ENCODE measurements around the gene WDR18.
A peak's percentile ranks its signal among the peaks of the same experiment; 100 is the strongest.

WDR18 gene

GRCh38 chr19:1014161-1015060, 30.3 kb downstream of the WDR18 start:
- H3K36me3 ChIP-seq (ENCODE audit: control insufficient read depth, insufficient read depth, low read length): peaks cover 57% of the 10 kb centered on the region
- H3K4me3 ChIP-seq (ENCODE audit: insufficient read depth, low read depth, low read length, poor library complexity, severe bottlenecking): no peak overlapping the region
- no peaks in the 10 kb centered on the region for H3K27me3 ChIP-seq (replicated peaks; ENCODE audit: control insufficient read depth, insufficient read depth, low read length, poor library complexity, severe bottlenecking)
- no peaks in the 10 kb centered on the region for H3K9me3 ChIP-seq (ENCODE audit: control insufficient read depth, low read length)
- H3K4me1 ChIP-seq (ENCODE audit: control insufficient read depth, insufficient read depth, low read length, poor library complexity, severe bottlenecking): peaks cover 36% of the 10 kb centered on the region
- H3K27ac ChIP-seq (ENCODE audit: insufficient read depth, low read length, poor library complexity, severe bottlenecking): no peak overlapping the region
- no peak for DNase-seq

DNA sequence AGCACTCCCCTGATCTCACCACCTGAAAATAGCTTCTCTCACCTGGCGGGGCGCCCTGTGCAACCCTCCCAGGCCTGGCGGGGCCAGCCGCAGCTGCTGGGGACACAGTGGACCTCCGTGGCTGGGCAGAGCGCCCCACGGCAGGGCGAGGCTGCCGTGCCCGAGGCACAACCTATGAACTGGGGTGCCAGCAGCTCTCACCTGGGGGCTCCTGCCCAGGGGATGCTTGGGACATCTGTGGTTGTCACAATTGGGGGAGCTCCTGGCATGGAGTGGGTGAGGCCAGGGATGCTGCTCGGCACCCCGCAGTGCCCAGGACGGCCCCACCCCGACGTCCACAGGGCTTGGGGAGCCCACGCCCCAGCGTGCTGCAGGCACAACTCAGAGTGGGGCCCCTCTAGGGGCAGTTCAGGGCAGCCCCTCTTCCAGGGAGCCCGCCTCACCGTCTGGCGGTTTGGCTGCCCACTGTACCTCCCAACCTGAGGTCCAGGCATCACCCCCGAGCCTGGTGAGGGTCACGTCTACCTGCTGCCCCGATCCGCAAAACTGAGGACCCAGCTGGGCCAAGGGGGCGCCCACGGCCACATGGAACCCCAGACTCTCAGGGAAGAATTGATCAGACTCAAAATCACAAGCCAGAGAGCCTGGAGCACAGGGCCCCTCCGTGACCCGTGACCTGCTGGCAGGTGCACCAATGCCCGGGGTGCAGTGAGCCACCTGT, 31.1 kb downstream of the WDR18 start:
- H3K27ac ChIP-seq (ENCODE audit: insufficient read depth, low read length, poor library complexity, severe bottlenecking): no peak overlapping the region
- peaks cover 49% of the 10 kb centered on the region for H3K36me3 ChIP-seq (ENCODE audit: control insufficient read depth, insufficient read depth, low read length)
- H3K4me3 ChIP-seq (ENCODE audit: insufficient read depth, low read depth, low read length, poor library complexity, severe bottlenecking): no peak overlapping the region
- H3K9me3 ChIP-seq (ENCODE audit: control insufficient read depth, low read length): no peaks in the 10 kb centered on the region
- DNase-seq: no peak
- H3K4me1 ChIP-seq (ENCODE audit: control insufficient read depth, insufficient read depth, low read length, poor library complexity, severe bottlenecking): peaks cover 41% of the 10 kb centered on the region
- H3K27me3 ChIP-seq (replicated peaks; ENCODE audit: control insufficient read depth, insufficient read depth, low read length, poor library complexity, severe bottlenecking): no peaks in the 10 kb centered on the region

- H3K27ac ChIP-seq (ENCODE audit: insufficient read depth, low read length, poor library complexity, severe bottlenecking): no peak overlapping the region
- H3K4me3 ChIP-seq (ENCODE audit: insufficient read depth, low read depth, low read length, poor library complexity, severe bottlenecking): no peak overlapping the region
These were observed 31.9 kb downstream of the WDR18 start for GRCh38 chr19:1015782-1016646.

GRCh38 chr19:1016647-1017114, 32.5 kb downstream of the WDR18 start:
- H3K4me3 ChIP-seq (ENCODE audit: insufficient read depth, low read depth, low read length, poor library complexity, severe bottlenecking): no peak overlapping the region
- H3K9me3 ChIP-seq (ENCODE audit: control insufficient read depth, low read length): no peaks in the 10 kb centered on the region
- no peak for DNase-seq
- no peak overlapping the region for H3K27ac ChIP-seq (ENCODE audit: insufficient read depth, low read length, poor library complexity, severe bottlenecking)
- peaks cover 41% of the 10 kb centered on the region for H3K4me1 ChIP-seq (ENCODE audit: control insufficient read depth, insufficient read depth, low read length, poor library complexity, severe bottlenecking)
- peaks cover 36% of the 10 kb centered on the region for H3K36me3 ChIP-seq (ENCODE audit: control insufficient read depth, insufficient read depth, low read length)
- H3K27me3 ChIP-seq (replicated peaks; ENCODE audit: control insufficient read depth, insufficient read depth, low read length, poor library complexity, severe bottlenecking): no peaks in the 10 kb centered on the region

More at GRCh38 chr19:1015782-1016646, 31.9 kb downstream of the WDR18 start:
- H3K36me3 ChIP-seq (ENCODE audit: control insufficient read depth, insufficient read depth, low read length): peaks cover 41% of the 10 kb centered on the region
- no peaks in the 10 kb centered on the region for H3K9me3 ChIP-seq (ENCODE audit: control insufficient read depth, low read length)
- H3K4me1 ChIP-seq (ENCODE audit: control insufficient read depth, insufficient read depth, low read length, poor library complexity, severe bottlenecking): peaks cover 41% of the 10 kb centered on the region
- no peaks in the 10 kb centered on the region for H3K27me3 ChIP-seq (replicated peaks; ENCODE audit: control insufficient read depth, insufficient read depth, low read length, poor library complexity, severe bottlenecking)
- no peak for DNase-seq

DNA sequence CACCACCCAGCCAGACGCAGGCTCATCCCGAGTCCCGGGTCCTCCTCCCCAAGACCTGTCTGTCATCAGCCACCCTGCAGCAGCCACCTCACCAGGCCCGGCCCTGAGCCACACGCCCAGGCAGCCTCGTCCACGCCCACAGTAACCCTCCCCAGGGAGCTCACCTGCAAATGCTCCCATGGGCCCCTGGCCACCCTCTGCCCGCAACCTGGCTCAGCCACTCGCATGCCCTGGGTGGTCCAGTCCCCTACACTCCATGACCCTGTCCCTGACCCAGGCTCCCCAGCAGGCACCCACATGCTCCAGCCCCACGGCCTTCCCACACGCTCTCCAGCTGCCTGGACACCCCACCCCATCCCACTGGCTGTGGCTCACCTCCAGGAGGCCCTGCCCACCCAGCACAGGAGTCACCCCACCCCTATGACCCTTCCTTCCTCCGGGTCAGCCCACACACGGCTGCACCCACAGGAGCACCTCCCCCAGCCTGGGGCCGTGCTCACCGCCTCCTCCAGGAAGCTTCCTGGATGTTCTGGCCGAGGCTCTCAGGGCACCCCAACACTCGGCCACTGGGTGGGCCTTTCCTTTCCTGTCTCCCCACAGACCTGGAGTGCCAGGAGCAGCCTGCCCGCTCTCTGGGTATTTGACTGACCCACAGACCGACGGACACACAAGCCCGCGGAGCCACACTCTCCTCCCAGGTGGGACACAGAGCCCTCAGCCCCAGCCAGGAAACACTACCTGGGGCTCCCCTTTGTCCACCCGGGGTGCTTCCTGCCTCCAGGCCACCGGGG, 33.2 kb downstream of the WDR18 start:
- DNase-seq: no peak
- peak overlapping the region; percentile 6 for H3K27ac ChIP-seq (ENCODE audit: insufficient read depth, low read length, poor library complexity, severe bottlenecking)
- H3K4me1 ChIP-seq (ENCODE audit: control insufficient read depth, insufficient read depth, low read length, poor library complexity, severe bottlenecking): peaks cover 41% of the 10 kb centered on the region
- H3K36me3 ChIP-seq (ENCODE audit: control insufficient read depth, insufficient read depth, low read length): peaks cover 29% of the 10 kb centered on the region
- H3K27me3 ChIP-seq (replicated peaks; ENCODE audit: control insufficient read depth, insufficient read depth, low read length, poor library complexity, severe bottlenecking): no peaks in the 10 kb centered on the region
- no peak overlapping the region for H3K4me3 ChIP-seq (ENCODE audit: insufficient read depth, low read depth, low read length, poor library complexity, severe bottlenecking)
- no peaks in the 10 kb centered on the region for H3K9me3 ChIP-seq (ENCODE audit: control insufficient read depth, low read length)

DNA sequence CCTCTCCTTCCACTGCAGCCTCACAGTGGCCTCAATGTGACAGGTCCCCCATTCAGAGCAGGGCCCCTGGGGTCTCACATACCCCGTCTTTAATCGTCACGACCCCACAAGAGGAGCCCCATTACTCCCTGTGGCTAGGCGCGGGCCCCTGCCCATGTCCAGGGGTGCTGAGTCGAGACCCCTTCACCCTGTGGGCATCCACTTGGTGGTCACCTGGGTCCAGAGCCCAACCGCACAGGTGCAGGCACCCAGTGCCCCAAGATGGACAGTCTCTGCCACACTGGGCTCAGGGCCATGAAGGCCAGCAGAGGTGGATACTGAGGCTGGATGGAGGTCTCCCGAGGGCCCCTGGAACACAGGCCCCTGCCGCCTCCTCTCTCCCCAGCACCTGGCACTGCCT, 33.8 kb downstream of the WDR18 start:
- DNase-seq: no peak
- H3K9me3 ChIP-seq (ENCODE audit: control insufficient read depth, low read length): no peaks in the 10 kb centered on the region
- peak overlapping the region; percentile 6 for H3K27ac ChIP-seq (ENCODE audit: insufficient read depth, low read length, poor library complexity, severe bottlenecking)
- H3K27me3 ChIP-seq (replicated peaks; ENCODE audit: control insufficient read depth, insufficient read depth, low read length, poor library complexity, severe bottlenecking): no peaks in the 10 kb centered on the region
- H3K4me1 ChIP-seq (ENCODE audit: control insufficient read depth, insufficient read depth, low read length, poor library complexity, severe bottlenecking): peaks cover 41% of the 10 kb centered on the region
- H3K4me3 ChIP-seq (ENCODE audit: insufficient read depth, low read depth, low read length, poor library complexity, severe bottlenecking): no peak overlapping the region
- H3K36me3 ChIP-seq (ENCODE audit: control insufficient read depth, insufficient read depth, low read length): peaks cover 25% of the 10 kb centered on the region

DNA sequence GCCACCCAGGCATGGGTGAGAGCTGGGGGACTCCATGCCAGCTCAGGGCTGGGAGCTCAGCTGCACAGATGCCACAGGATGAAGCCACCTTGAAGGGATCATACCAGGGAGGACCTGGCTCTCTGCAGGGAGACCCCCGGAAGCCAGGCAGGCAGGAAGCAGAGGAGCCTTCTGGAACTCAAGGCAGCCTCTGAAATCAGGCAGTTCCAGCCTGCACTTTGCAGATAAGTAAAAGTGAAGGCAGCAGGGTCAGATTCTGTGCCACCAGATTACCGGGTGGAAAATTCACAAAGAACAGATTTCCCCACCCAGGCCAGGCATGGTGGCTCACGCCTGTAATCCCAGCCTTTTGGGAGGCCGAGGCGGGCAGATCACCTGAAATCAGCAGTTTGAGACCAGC, 34.2 kb downstream of the WDR18 start:
- no peaks in the 10 kb centered on the region for H3K27me3 ChIP-seq (replicated peaks; ENCODE audit: control insufficient read depth, insufficient read depth, low read length, poor library complexity, severe bottlenecking)
- peaks cover 41% of the 10 kb centered on the region for H3K4me1 ChIP-seq (ENCODE audit: control insufficient read depth, insufficient read depth, low read length, poor library complexity, severe bottlenecking)
- peaks cover 22% of the 10 kb centered on the region for H3K36me3 ChIP-seq (ENCODE audit: control insufficient read depth, insufficient read depth, low read length)
- H3K27ac ChIP-seq (ENCODE audit: insufficient read depth, low read length, poor library complexity, severe bottlenecking): no peak overlapping the region
- no peak overlapping the region for H3K4me3 ChIP-seq (ENCODE audit: insufficient read depth, low read depth, low read length, poor library complexity, severe bottlenecking)
- H3K9me3 ChIP-seq (ENCODE audit: control insufficient read depth, low read length): no peaks in the 10 kb centered on the region
- DNase-seq: no peak

DNA sequence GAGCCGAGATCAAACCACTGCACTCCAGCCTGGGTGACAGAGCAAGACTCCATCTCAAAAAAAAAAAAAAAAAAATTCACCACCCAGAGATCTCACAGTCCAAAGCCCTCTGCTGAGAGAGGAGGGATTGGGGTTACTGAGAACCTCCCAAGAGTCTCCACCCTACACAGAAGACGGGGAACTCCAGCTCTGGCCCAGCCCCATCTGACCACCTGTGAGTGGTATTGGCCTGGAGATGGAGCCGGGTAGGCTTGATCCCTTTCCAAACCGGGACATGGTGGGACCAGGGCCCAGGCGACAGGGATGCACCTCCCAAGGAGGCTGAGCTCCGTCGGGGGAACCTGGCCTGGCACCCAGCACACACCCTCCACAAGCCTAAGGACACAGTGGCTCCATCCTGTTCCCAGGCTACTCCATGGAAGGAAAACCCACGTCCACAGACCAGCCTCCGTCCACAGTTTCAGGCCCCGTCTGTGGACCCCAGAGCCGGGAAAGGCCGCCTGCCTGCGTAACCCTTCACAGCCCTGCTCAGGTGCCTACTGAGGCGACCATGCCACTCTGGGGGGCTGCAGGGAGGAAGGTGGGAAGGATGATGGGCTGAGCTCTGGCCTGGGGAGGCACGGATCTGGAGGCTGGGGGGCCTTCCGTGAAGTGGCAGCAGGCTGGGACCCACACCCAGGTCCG, 34.9 kb downstream of the WDR18 start:
- peak overlapping the region; percentile 48 for H3K27ac ChIP-seq (ENCODE audit: insufficient read depth, low read length, poor library complexity, severe bottlenecking)
- H3K4me1 ChIP-seq (ENCODE audit: control insufficient read depth, insufficient read depth, low read length, poor library complexity, severe bottlenecking): peaks cover 41% of the 10 kb centered on the region
- no peaks in the 10 kb centered on the region for H3K9me3 ChIP-seq (ENCODE audit: control insufficient read depth, low read length)
- H3K27me3 ChIP-seq (replicated peaks; ENCODE audit: control insufficient read depth, insufficient read depth, low read length, poor library complexity, severe bottlenecking): no peaks in the 10 kb centered on the region
- peaks cover 16% of the 10 kb centered on the region for H3K36me3 ChIP-seq (ENCODE audit: control insufficient read depth, insufficient read depth, low read length)
- H3K4me3 ChIP-seq (ENCODE audit: insufficient read depth, low read depth, low read length, poor library complexity, severe bottlenecking): peak overlapping the region; percentile 91
- no peak for DNase-seq

DNA sequence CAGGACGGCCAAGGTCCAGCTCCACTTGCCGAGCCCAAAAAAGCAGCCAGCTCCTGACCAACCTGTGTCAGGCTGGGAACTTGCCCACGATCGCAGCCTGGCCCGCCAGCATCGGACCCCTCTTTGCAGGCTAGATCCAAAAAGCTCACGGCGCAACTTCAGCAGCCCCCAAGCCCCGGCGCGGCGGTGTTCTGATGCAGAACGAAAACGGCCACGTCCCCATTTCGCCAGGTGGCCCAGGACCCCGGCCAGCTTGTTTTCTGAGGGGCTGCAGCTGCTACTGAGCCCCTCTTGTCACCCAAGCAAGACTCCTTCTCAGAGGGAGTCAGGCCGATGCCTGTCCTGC, 35.4 kb downstream of the WDR18 start:
- Histone ChIP-seq H3K4me3 (ENCODE audit: insufficient read depth, low read depth, low read length, poor library complexity, severe bottlenecking) (peak overlapping the region; percentile 91), H3K9me3 (ENCODE audit: control insufficient read depth, low read length) (no peaks in the 10 kb centered on the region), H3K36me3 (ENCODE audit: control insufficient read depth, insufficient read depth, low read length) (peaks cover 13% of the 10 kb centered on the region), H3K4me1 (ENCODE audit: control insufficient read depth, insufficient read depth, low read length, poor library complexity, severe bottlenecking) (peaks cover 41% of the 10 kb centered on the region), H3K27me3 (replicated peaks; ENCODE audit: control insufficient read depth, insufficient read depth, low read length, poor library complexity, severe bottlenecking) (no peaks in the 10 kb centered on the region), H3K27ac (ENCODE audit: insufficient read depth, low read length, poor library complexity, severe bottlenecking) (peak overlapping the region; percentile 95)
- no peak for DNase-seq
